Esophagus squamous epithelium (tissue), 4 donors: ENCODE measurements around the gene USB1.

Source experiments
- POLR2A ChIP-seq, 4 donors: fragments of 450-650 bp; IDR thresholded peaks; one replicate each; pipeline ENCODE4 v1.6.1; 2017; ENCODE audit warnings: antibody characterized with exemption in 4 of 4, mild to moderate bottlenecking in 4 of 4, moderate library complexity in 3 of 4
- TF ChIP-seq, protein P1 (sequence below), 6 experiments: fragments of 450-650 bp in 4 of 6; fragments of 200-600 bp in 2 of 6; sonication (generic) in 2 of 6; IDR thresholded peaks; one replicate each; pipeline ENCODE4 v1.5.1; 2016 to 2019; ENCODE audit warnings: antibody characterized with exemption in 6 of 6, mild to moderate bottlenecking in 4 of 6, moderate library complexity in 4 of 6

GRCh38 chr16:57956270-57956808 lies 44.9 kb upstream of the USB1 start:
- TF ChIP-seq, protein P1, sequence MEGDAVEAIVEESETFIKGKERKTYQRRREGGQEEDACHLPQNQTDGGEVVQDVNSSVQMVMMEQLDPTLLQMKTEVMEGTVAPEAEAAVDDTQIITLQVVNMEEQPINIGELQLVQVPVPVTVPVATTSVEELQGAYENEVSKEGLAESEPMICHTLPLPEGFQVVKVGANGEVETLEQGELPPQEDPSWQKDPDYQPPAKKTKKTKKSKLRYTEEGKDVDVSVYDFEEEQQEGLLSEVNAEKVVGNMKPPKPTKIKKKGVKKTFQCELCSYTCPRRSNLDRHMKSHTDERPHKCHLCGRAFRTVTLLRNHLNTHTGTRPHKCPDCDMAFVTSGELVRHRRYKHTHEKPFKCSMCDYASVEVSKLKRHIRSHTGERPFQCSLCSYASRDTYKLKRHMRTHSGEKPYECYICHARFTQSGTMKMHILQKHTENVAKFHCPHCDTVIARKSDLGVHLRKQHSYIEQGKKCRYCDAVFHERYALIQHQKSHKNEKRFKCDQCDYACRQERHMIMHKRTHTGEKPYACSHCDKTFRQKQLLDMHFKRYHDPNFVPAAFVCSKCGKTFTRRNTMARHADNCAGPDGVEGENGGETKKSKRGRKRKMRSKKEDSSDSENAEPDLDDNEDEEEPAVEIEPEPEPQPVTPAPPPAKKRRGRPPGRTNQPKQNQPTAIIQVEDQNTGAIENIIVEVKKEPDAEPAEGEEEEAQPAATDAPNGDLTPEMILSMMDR (IDR thresholded peaks at IDR 0.05): no peak
- TF ChIP-seq POLR2A (IDR thresholded peaks at IDR 0.05): no peak
